ENCODE data around the gene NXN.

DNA sequence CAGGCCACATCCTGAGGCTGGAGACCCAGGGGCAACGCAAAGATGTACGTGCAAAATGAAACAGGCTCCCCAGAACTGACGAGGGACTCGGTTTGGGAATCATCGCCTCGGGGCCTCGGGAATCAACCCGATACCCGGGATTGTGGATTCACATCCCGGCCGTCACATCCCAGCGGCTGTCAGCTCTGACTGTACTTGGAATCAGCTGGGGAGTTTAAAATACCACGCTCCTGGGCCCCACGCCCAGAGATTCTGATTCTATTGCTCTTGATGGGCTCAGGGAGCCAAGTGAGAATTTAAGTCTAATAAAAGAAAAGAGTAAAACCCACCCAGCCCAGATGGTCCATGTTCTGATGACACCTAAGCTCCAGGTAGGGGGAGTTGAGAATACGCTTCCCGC, 155.2 kb downstream of the NXN start:
- TF ChIP-seq CTCF (IDR thresholded peaks at IDR 0.05; ENCODE audit: low read depth, low read length, poor library complexity, severe bottlenecking) (no peak), EZH2phosphoT487 (IDR thresholded peaks at IDR 0.05; ENCODE audit: borderline replicate concordance, low read length) (no peak)
